Tibial nerve (tissue), 4 donors: ENCODE measurements around the gene CYP2B6. TPM values are rescaled to one million over a fixed set of nuclear protein-coding genes. Genes with fewer than 3 reads are reported as not detected.
"Not testable (repeated sequence)": the region's sequence is repeated elsewhere in the genome, so short reads cannot be mapped to it uniquely, and the experiment has no call there.

Experiments used
- DNase-seq, 2 donors: peaks; one replicate each; pipeline ENCODE4 v3.0.0-alpha.2; 2019; ENCODE audit warnings: low spot score in 2 of 2
- H3K27ac ChIP-seq, 4 donors: fragments of 200-600 bp; sonication (generic) in 3 of 4; one replicate each; pipeline ENCODE4 v1.5.1; 2017 to 2019; ENCODE audit warnings: mild to moderate bottlenecking in 1 of 4
- H3K27me3 ChIP-seq, 2 donors: fragments of 200-600 bp; sonication (generic) in 1 of 2; one replicate each; pipeline versions ENCODE4 v1.5.1 to v1.6.0; 2017 to 2019
- H3K36me3 ChIP-seq, 3 donors: fragments of 200-600 bp; sonication (generic); one replicate each; pipeline ENCODE4 v1.5.1; 2018 to 2019
- H3K4me1 ChIP-seq, 4 donors: fragments of 200-600 bp; sonication (generic) in 3 of 4; one replicate each; pipeline ENCODE4 v1.5.1; 2017 to 2019
- H3K4me3 ChIP-seq, 4 donors: fragments of 200-600 bp; sonication (generic) in 3 of 4; one replicate each; pipeline ENCODE4 v1.5.1; 2017 to 2019; ENCODE audit warnings: mild to moderate bottlenecking in 1 of 4, moderate library complexity in 1 of 4
- H3K9me3 ChIP-seq, 4 donors: fragments of 200-600 bp; sonication (generic) in 3 of 4; one replicate each; pipeline ENCODE4 v1.5.1; 2017 to 2019
- CTCF ChIP-seq, 5 experiments: fragments of 200-600 bp in 3 of 5; fragments of 450-650 bp in 2 of 5; sonication (generic) in 3 of 5; IDR thresholded peaks; one replicate each; pipeline ENCODE4 v1.5.1; 2016 to 2019; ENCODE audit warnings: antibody characterized with exemption in 5 of 5, mild to moderate bottlenecking in 3 of 5, moderate library complexity in 2 of 5
- EP300 ChIP-seq, 2 donors: sonication (generic); formaldehyde crosslinking; IDR thresholded peaks; one replicate each; pipeline ENCODE4 v1.6.1; 2017; ENCODE audit warnings: antibody characterized with exemption in 2 of 2, mild to moderate bottlenecking in 1 of 2
- POLR2A ChIP-seq, 2 donors: fragments of 450-650 bp; IDR thresholded peaks; one replicate each; pipeline ENCODE4 v1.6.1; 2017; ENCODE audit warnings: antibody characterized with exemption in 2 of 2, mild to moderate bottlenecking in 2 of 2, moderate library complexity in 2 of 2
- WGBS, 2 donors: methylation state at CpG; one replicate each; pipeline ENCODE4 v1.1.5; 2018; 5-methylcytosine and 5-hydroxymethylcytosine counted together
- total RNA-seq, 4 donors: library from RNA; depleted of rRNA; stranded (reverse); fragments of >200 nt; gene quantifications; one replicate each; pipeline ENCODE4 v1.1.0, GENCODE V29; 2016

CYP2B6 gene
- total RNA-seq, 4 donors from 2014 or later: not detected

GRCh38 chr19:40989453-40989852 lies 1.6 kb upstream of the CYP2B6 start:
- peaks cover 0 to 24% (median 0%) of the 10 kb centered on the region in 4 donors for H3K9me3 ChIP-seq
- TF ChIP-seq POLR2A (IDR thresholded peaks at IDR 0.05): no peak
- no peak for TF ChIP-seq CTCF (IDR thresholded peaks at IDR 0.05)
- TF ChIP-seq EP300 (IDR thresholded peaks at IDR 0.05): no peak
- WGBS, 2 donors: 72 to 82% methylated on average over 7 of the region's 7 CpGs

GRCh38 chr19:40995355-40995754 lies 4.3 kb downstream of the CYP2B6 start:
- no peaks in the 10 kb centered on the region for H3K27me3 ChIP-seq
- no peak for TF ChIP-seq EP300 (IDR thresholded peaks at IDR 0.05)
- H3K4me3 ChIP-seq: no peak overlapping the region
- H3K4me1 ChIP-seq: no peaks in the 10 kb centered on the region
- WGBS, 2 donors: 88 to 94% methylated on average over 2 of the region's 2 CpGs
- peaks cover 0 to 14% (median 0%) of the 10 kb centered on the region in 4 donors for H3K9me3 ChIP-seq
- DNase-seq: no peak
- no peaks in the 10 kb centered on the region for H3K36me3 ChIP-seq
- H3K27ac ChIP-seq: no peak overlapping the region

More at GRCh38 chr19:40989453-40989852, 1.6 kb upstream of the CYP2B6 start:
- no peak for DNase-seq
- Histone ChIP-seq H3K27me3 (no peaks in the 10 kb centered on the region), H3K27ac (no peak overlapping the region), H3K36me3 (no peaks in the 10 kb centered on the region), H3K4me1 (no peaks in the 10 kb centered on the region), H3K4me3 (no peak overlapping the region)

GRCh38 chr19:40999018-40999417 lies 7.9 kb downstream of the CYP2B6 start:
- H3K4me3 ChIP-seq, H3K27me3 ChIP-seq, H3K36me3 ChIP-seq, H3K27ac ChIP-seq, DNase-seq, H3K4me1 ChIP-seq: not testable (repeated sequence)
- 83 to 86% methylated on average over 2 of the region's 2 CpGs for WGBS, 2 donors
- peaks cover 0 to 15% (median 0%) of the 10 kb centered on the region in 4 donors for H3K9me3 ChIP-seq

GRCh38 chr19:41000310-41000737 lies 9.2 kb downstream of the CYP2B6 start:
- H3K9me3 ChIP-seq: peaks cover 0 to 12% (median 0%) of the 10 kb centered on the region in 4 donors
- no peak for TF ChIP-seq POLR2A (IDR thresholded peaks at IDR 0.05)
- TF ChIP-seq EP300 (IDR thresholded peaks at IDR 0.05): no peak
- TF ChIP-seq CTCF (IDR thresholded peaks at IDR 0.05): no peak
- DNase-seq: no peak
- H3K4me1 ChIP-seq: no peaks in the 10 kb centered on the region
- WGBS, 2 donors: 75 to 93% methylated on average over 3 of the region's 3 CpGs
- no peak overlapping the region for H3K27ac ChIP-seq
- H3K27me3 ChIP-seq: no peaks in the 10 kb centered on the region
- no peak overlapping the region for H3K4me3 ChIP-seq
- no peaks in the 10 kb centered on the region for H3K36me3 ChIP-seq

- H3K27ac ChIP-seq: no peak overlapping the region
- TF ChIP-seq CTCF (IDR thresholded peaks at IDR 0.05) (no peak), POLR2A (IDR thresholded peaks at IDR 0.05) (no peak), EP300 (IDR thresholded peaks at IDR 0.05) (no peak)
- WGBS, 2 donors: 69 to 79% methylated on average over 9 of the region's 9 CpGs
- H3K4me1 ChIP-seq: no peaks in the 10 kb centered on the region
- no peaks in the 10 kb centered on the region for H3K27me3 ChIP-seq
- H3K9me3 ChIP-seq: peaks cover 0 to 12% (median 0%) of the 10 kb centered on the region in 4 donors
- H3K36me3 ChIP-seq: no peaks in the 10 kb centered on the region
- DNase-seq: no peak
- no peak overlapping the region for H3K4me3 ChIP-seq
Observed at GRCh38 chr19:41001243-41001971, 10.3 kb downstream of the CYP2B6 start.

GRCh38 chr19:41003656-41004055 lies 12.6 kb downstream of the CYP2B6 start:
- not testable (repeated sequence) for DNase-seq, H3K27ac ChIP-seq, H3K36me3 ChIP-seq, H3K27me3 ChIP-seq, H3K9me3 ChIP-seq, H3K4me1 ChIP-seq, H3K4me3 ChIP-seq
- WGBS, 2 donors: 25 to 50% methylated on average over 4 to 8 of the region's 8 CpGs
